ENCODE results near the gene SLC38A2. TPM values are rescaled to one million over a fixed set of nuclear protein-coding genes. Genes with fewer than 3 reads are reported as not detected.

SLC38A2 gene
- total and polyA plus RNA-seq, 4 donors: 75.0 to 258 (median 128) TPM

- DNase-seq (peak in 1 of 3 donors; percentile 67), ATAC-seq (ENCODE audit: insufficient read depth, low FRiP score) (no peak)
- 54% methylated on average over 16 of the region's 16 CpGs for WGBS, 2 donors
- H3K36me3 ChIP-seq (ENCODE audit: control insufficient read depth in 4 of 4, insufficient read depth in 4 of 4, low read length in 4 of 4): no peaks in the 10 kb centered on the region
- H3K4me1 ChIP-seq (ENCODE audit: control insufficient read depth in 5 of 5, insufficient read depth in 5 of 5, low read length in 5 of 5): peaks cover 0 to 41% (median 9%) of the 10 kb centered on the region in 5 donors
- peak overlapping the region; percentile 65 for H3K4me3 ChIP-seq
- peak overlapping the region; percentile 99 to 100 for H3K27ac ChIP-seq (ENCODE audit: low read depth in 1 of 2, low read length in 1 of 2)
- H3K27me3 ChIP-seq (ENCODE audit: control insufficient read depth in 3 of 3, insufficient read depth in 3 of 3, low read length in 2 of 3): no peaks in the 10 kb centered on the region
- H3K9ac ChIP-seq (ENCODE audit: insufficient read depth in 1 of 2, low read length in 2 of 2): peak overlapping the region; percentile 50 to 90
- TF ChIP-seq CTCF (IDR thresholded peaks at IDR 0.05; ENCODE audit: control extremely low read depth, extremely low read depth): no peak
- H3K9me3 ChIP-seq (ENCODE audit: control insufficient read depth in 4 of 4, insufficient read depth in 3 of 4, low read length in 3 of 4): peaks cover 0 to 2% (median 0%) of the 10 kb centered on the region in 4 donors
These were observed 9.9 kb upstream of the SLC38A2 start for GRCh38 chr12:46382408-46382963.

- peaks cover 0 to 25% (median 9%) of the 10 kb centered on the region in 5 donors for H3K4me1 ChIP-seq (ENCODE audit: control insufficient read depth in 5 of 5, insufficient read depth in 5 of 5, low read length in 5 of 5)
These were observed 8.3 kb upstream of the SLC38A2 start for GRCh38 chr12:46380881-46381280.

GRCh38 chr12:46380022-46380796 is 7.6 kb upstream of the SLC38A2 start:
- H3K4me3 ChIP-seq: no peak overlapping the region
- ATAC-seq (ENCODE audit: insufficient read depth, low FRiP score): no peak
- 94 to 96% methylated on average over 3 of the region's 3 CpGs for WGBS, 2 donors

More at GRCh38 chr12:46380881-46381280, 8.3 kb upstream of the SLC38A2 start:
- ATAC-seq (ENCODE audit: insufficient read depth, low FRiP score) (no peak), DNase-seq (no peak)
- H3K9ac ChIP-seq (ENCODE audit: insufficient read depth in 1 of 2, low read length in 2 of 2): no peak overlapping the region
- H3K9me3 ChIP-seq (ENCODE audit: control insufficient read depth in 4 of 4, insufficient read depth in 3 of 4, low read length in 3 of 4): peaks cover 0 to 2% (median 0%) of the 10 kb centered on the region in 4 donors
- no peaks in the 10 kb centered on the region for H3K36me3 ChIP-seq (ENCODE audit: control insufficient read depth in 4 of 4, insufficient read depth in 4 of 4, low read length in 4 of 4)
- no peak for TF ChIP-seq CTCF (IDR thresholded peaks at IDR 0.05; ENCODE audit: control extremely low read depth, extremely low read depth)
- no peak overlapping the region for H3K27ac ChIP-seq (ENCODE audit: low read depth in 1 of 2, low read length in 1 of 2)
- H3K4me3 ChIP-seq: no peak overlapping the region
- no peaks in the 10 kb centered on the region for H3K27me3 ChIP-seq (ENCODE audit: control insufficient read depth in 3 of 3, insufficient read depth in 3 of 3, low read length in 2 of 3)
- WGBS, 2 donors: 82 to 92% methylated on average over 1 of the region's 1 CpG

More at GRCh38 chr12:46380022-46380796, 7.6 kb upstream of the SLC38A2 start:
- peaks cover 0 to 19% (median 5%) of the 10 kb centered on the region in 5 donors for H3K4me1 ChIP-seq (ENCODE audit: control insufficient read depth in 5 of 5, insufficient read depth in 5 of 5, low read length in 5 of 5)
- no peak overlapping the region for H3K9ac ChIP-seq (ENCODE audit: insufficient read depth in 1 of 2, low read length in 2 of 2)
- H3K27ac ChIP-seq (ENCODE audit: low read depth in 1 of 2, low read length in 1 of 2): no peak overlapping the region
- peaks cover 0 to 2% (median 0%) of the 10 kb centered on the region in 4 donors for H3K9me3 ChIP-seq (ENCODE audit: control insufficient read depth in 4 of 4, insufficient read depth in 3 of 4, low read length in 3 of 4)
- no peak for TF ChIP-seq CTCF (IDR thresholded peaks at IDR 0.05; ENCODE audit: control extremely low read depth, extremely low read depth)
- no peaks in the 10 kb centered on the region for H3K27me3 ChIP-seq (ENCODE audit: control insufficient read depth in 3 of 3, insufficient read depth in 3 of 3, low read length in 2 of 3)
- H3K36me3 ChIP-seq (ENCODE audit: control insufficient read depth in 4 of 4, insufficient read depth in 4 of 4, low read length in 4 of 4): no peaks in the 10 kb centered on the region
- DNase-seq: no peak

All from lung (tissue), 12 donors.